Loucy (cell line): Measurements from ENCODE around the gene LMF1.

Experiments
- EZH2phosphoT487 ChIP-seq: fragments of 200-600 bp; IDR thresholded peaks from 2 replicates; pipeline ENCODE4 v1.6.1; 2018; ENCODE audit warnings: antibody characterized with exemption, mild to moderate bottlenecking, moderate library complexity, borderline replicate concordance
- TF ChIP-seq, protein P1 (sequence below): fragments of 200-600 bp; sonication (generic); conservative IDR thresholded peaks from 2 replicates; pipeline ENCODE4 v1.5.1; 2014; ENCODE audit warnings: mild to moderate bottlenecking, antibody characterized with exemption, low read length

DNA sequence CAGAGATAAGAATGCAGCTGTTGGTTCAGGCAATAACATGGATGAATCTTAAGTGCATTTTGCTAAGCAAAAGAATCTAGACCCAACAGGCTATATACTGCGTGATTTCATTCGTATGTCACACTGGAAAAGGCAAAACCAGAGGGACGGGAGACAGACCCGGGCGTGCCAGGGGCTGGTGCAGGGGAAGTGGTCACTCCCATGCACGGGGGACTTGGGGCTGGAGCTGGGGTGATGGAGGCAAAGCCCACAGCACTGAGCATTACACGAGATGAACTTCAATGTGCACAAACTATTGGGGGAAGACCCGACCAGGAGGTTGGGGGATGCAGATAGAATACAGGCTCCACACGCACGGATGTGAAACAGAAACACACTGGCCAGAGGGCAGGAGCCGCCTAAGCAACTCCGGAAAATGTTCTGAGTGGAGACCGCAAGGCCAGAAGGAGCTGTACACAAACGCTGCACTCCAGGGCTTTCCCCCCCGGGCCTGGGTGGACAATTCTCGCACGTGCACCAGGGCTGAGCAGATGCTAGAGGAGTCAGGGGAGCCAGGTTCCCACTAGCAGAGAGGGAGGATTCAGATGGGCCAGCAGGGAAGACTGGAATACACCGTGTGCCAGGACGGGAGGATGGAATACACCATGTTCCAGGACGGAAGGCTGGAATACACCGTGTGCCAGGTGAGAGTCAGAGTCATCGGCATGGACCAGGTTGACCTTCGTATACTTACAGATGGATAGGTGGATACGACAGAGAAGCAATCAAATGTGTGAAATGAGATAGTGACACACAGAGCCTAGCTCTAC is 11.3 kb downstream of the LMF1 start:
- TF ChIP-seq, protein P1, sequence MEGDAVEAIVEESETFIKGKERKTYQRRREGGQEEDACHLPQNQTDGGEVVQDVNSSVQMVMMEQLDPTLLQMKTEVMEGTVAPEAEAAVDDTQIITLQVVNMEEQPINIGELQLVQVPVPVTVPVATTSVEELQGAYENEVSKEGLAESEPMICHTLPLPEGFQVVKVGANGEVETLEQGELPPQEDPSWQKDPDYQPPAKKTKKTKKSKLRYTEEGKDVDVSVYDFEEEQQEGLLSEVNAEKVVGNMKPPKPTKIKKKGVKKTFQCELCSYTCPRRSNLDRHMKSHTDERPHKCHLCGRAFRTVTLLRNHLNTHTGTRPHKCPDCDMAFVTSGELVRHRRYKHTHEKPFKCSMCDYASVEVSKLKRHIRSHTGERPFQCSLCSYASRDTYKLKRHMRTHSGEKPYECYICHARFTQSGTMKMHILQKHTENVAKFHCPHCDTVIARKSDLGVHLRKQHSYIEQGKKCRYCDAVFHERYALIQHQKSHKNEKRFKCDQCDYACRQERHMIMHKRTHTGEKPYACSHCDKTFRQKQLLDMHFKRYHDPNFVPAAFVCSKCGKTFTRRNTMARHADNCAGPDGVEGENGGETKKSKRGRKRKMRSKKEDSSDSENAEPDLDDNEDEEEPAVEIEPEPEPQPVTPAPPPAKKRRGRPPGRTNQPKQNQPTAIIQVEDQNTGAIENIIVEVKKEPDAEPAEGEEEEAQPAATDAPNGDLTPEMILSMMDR: no peak
- no peak for TF ChIP-seq EZH2phosphoT487
